ENCODE data around the gene FBP2.

FBP2 gene

DNA sequence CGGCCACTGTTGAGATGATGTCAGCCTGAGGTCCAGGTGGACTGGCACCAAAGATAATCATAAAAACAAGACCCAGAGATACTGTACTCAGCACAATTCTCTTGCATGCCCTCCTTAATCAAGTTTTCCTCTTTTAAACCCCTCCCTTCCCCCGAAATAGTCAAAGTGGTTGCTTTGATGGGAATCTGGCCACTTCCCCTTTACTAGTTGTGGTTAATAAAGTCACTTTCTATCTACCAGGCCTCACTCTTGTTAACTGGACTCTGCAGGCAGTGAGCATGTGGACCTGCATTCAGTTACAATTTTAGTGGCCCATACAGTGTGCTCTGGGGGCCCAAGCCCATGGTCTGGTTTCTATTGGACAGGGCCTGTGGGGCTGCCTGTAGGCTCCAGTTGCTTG lies 17.5 kb downstream of the FBP2 start:
- Histone ChIP-seq H3K9me3 (ENCODE audit: control insufficient read depth, insufficient read depth, low read depth, low read length) (no peaks in the 10 kb centered on the region), H3K4me1 (ENCODE audit: control insufficient read depth, insufficient read depth, low read length) (no peaks in the 10 kb centered on the region), H3K36me3 (ENCODE audit: control insufficient read depth in 2 of 2, insufficient read depth in 1 of 2, low read length in 2 of 2) (no peaks in the 10 kb centered on the region), H3K4me3 (ENCODE audit: low read depth, low read length) (no peak overlapping the region), H3K27ac (ENCODE audit: extremely low read depth, low read depth, low read length) (no peak overlapping the region)
- TF ChIP-seq ZNF157 (tag by site-specific recombination; IDR thresholded peaks at IDR 0.05) (no peak), MZF1 (tag by site-specific recombination; IDR thresholded peaks at IDR 0.05; ENCODE audit: borderline replicate concordance) (no peak), ZNF548 (tag by site-specific recombination; IDR thresholded peaks at IDR 0.05) (no peak), ZNF473 (tag by site-specific recombination; IDR thresholded peaks at IDR 0.05) (no peak), KLF16 (tag by site-specific recombination; IDR thresholded peaks at IDR 0.05) (no peak), ZNF23 (tag by site-specific recombination; IDR thresholded peaks at IDR 0.05; ENCODE audit: borderline replicate concordance) (no peak), HIC1 (tag by site-specific recombination; IDR thresholded peaks at IDR 0.05) (no peak), ZNF140 (tag by site-specific recombination; IDR thresholded peaks at IDR 0.05) (no peak), ZNF423 (tag by site-specific recombination; IDR thresholded peaks at IDR 0.05) (no peak), ZFP41 (tag by site-specific recombination; IDR thresholded peaks at IDR 0.05; ENCODE audit: borderline replicate concordance) (no peak), PRDM2 (tag by site-specific recombination; IDR thresholded peaks at IDR 0.05; ENCODE audit: borderline replicate concordance) (no peak), RBAK (tag by site-specific recombination; IDR thresholded peaks at IDR 0.05) (no peak), ZNF155 (tag by site-specific recombination; IDR thresholded peaks at IDR 0.05) (no peak), ZNF830 (tag by site-specific recombination; IDR thresholded peaks at IDR 0.05; ENCODE audit: low read depth) (no peak), BCL11A (tag by site-specific recombination; IDR thresholded peaks at IDR 0.05; ENCODE audit: low read depth) (no peak)
- TF ChIP-seq, protein P1, sequence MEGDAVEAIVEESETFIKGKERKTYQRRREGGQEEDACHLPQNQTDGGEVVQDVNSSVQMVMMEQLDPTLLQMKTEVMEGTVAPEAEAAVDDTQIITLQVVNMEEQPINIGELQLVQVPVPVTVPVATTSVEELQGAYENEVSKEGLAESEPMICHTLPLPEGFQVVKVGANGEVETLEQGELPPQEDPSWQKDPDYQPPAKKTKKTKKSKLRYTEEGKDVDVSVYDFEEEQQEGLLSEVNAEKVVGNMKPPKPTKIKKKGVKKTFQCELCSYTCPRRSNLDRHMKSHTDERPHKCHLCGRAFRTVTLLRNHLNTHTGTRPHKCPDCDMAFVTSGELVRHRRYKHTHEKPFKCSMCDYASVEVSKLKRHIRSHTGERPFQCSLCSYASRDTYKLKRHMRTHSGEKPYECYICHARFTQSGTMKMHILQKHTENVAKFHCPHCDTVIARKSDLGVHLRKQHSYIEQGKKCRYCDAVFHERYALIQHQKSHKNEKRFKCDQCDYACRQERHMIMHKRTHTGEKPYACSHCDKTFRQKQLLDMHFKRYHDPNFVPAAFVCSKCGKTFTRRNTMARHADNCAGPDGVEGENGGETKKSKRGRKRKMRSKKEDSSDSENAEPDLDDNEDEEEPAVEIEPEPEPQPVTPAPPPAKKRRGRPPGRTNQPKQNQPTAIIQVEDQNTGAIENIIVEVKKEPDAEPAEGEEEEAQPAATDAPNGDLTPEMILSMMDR (tag by site-specific recombination; IDR thresholded peaks at IDR 0.05): no peak
- TF ChIP-seq, protein P2, sequence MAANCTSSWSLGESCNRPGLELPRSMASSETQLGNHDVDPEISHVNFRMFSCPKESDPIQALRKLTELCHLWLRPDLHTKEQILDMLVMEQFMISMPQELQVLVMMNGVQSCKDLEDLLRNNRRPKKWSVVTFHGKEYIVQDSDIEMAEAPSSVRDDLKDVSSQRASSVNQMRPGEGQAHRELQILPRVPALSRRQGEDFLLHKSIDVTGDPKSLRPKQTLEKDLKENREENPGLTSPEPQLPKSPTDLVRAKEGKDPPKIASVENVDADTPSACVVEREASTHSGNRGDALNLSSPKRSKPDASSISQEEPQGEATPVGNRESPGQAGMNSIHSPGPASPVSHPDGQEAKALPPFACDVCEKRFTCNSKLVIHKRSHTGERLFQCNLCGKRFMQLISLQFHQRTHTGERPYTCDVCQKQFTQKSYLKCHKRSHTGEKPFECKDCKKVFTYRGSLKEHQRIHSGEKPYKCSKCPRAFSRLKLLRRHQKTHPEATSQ (tag by site-specific recombination; IDR thresholded peaks at IDR 0.05): no peak
- TF ChIP-seq, protein P3, sequence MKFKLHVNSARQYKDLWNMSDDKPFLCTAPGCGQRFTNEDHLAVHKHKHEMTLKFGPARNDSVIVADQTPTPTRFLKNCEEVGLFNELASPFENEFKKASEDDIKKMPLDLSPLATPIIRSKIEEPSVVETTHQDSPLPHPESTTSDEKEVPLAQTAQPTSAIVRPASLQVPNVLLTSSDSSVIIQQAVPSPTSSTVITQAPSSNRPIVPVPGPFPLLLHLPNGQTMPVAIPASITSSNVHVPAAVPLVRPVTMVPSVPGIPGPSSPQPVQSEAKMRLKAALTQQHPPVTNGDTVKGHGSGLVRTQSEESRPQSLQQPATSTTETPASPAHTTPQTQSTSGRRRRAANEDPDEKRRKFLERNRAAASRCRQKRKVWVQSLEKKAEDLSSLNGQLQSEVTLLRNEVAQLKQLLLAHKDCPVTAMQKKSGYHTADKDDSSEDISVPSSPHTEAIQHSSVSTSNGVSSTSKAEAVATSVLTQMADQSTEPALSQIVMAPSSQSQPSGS (tag by site-specific recombination; IDR thresholded peaks at IDR 0.05; ENCODE audit: low read depth): no peak
- TF ChIP-seq, protein P4, sequence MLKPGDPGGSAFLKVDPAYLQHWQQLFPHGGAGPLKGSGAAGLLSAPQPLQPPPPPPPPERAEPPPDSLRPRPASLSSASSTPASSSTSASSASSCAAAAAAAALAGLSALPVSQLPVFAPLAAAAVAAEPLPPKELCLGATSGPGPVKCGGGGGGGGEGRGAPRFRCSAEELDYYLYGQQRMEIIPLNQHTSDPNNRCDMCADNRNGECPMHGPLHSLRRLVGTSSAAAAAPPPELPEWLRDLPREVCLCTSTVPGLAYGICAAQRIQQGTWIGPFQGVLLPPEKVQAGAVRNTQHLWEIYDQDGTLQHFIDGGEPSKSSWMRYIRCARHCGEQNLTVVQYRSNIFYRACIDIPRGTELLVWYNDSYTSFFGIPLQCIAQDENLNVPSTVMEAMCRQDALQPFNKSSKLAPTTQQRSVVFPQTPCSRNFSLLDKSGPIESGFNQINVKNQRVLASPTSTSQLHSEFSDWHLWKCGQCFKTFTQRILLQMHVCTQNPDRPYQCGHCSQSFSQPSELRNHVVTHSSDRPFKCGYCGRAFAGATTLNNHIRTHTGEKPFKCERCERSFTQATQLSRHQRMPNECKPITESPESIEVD (tag by site-specific recombination; IDR thresholded peaks at IDR 0.05): no peak
- ChIA-PET POLR2A (no interaction called here), CTCF (no interaction called here)
